GM21367 (cell line): Measurements from ENCODE around the gene DBP.
"Not testable (repeated sequence)": the region's sequence is repeated elsewhere in the genome, so short reads cannot be mapped to it uniquely, and the experiment has no call there.

Experiments used
- ATAC-seq: cut with Tn5 transposase; IDR thresholded peaks from one replicate; pipeline ENCODE4 v1.9.1; 2021; ENCODE audit not compliant: unreplicated experiment

The DBP gene

GRCh38 chr19:48668332-48668731 lies 31.2 kb upstream of the DBP start:
- ATAC-seq, result no peak

- no peak for ATAC-seq
Measured at GRCh38 chr19:48665786-48666185, 28.6 kb upstream of the DBP start.

GRCh38 chr19:48664476-48664875 lies 27.3 kb upstream of the DBP start:
- no peak for ATAC-seq

- ATAC-seq, result no peak
Measured at GRCh38 chr19:48663667-48664066, 26.5 kb upstream of the DBP start.

- ATAC-seq, result no peak
Measured at GRCh38 chr19:48661711-48662090, 24.5 kb upstream of the DBP start.

- peak; percentile 59 for ATAC-seq
Measured at GRCh38 chr19:48660852-48661710, 23.9 kb upstream of the DBP start.

- ATAC-seq, result no peak
Measured at GRCh38 chr19:48659768-48660167, 22.6 kb upstream of the DBP start.

- no peak for ATAC-seq
Measured at GRCh38 chr19:48658483-48658882, 21.3 kb upstream of the DBP start.

GRCh38 chr19:48657828-48658227 lies 20.6 kb upstream of the DBP start:
- ATAC-seq, result not testable (repeated sequence)

GRCh38 chr19:48656840-48657474 lies 19.8 kb upstream of the DBP start:
- ATAC-seq, result no peak

- no peak for ATAC-seq
Measured at GRCh38 chr19:48654299-48655059, 17.3 kb upstream of the DBP start.

GRCh38 chr19:48651683-48652048 lies 14.5 kb upstream of the DBP start:
- ATAC-seq, result no peak

GRCh38 chr19:48650974-48651682 lies 13.9 kb upstream of the DBP start:
- ATAC-seq, result no peak

GRCh38 chr19:48648134-48648533 lies 11.0 kb upstream of the DBP start:
- no peak for ATAC-seq

GRCh38 chr19:48646722-48647216 lies 9.6 kb upstream of the DBP start:
- no peak for ATAC-seq

- peak; percentile 62 for ATAC-seq
Measured at GRCh38 chr19:48646001-48646721, 9.0 kb upstream of the DBP start, which contains the start of gene CA11. Gene CA11, minus strand, starts transcription at chr19:48646187. Its CDS starts 555 bp downstream, at chr19:48645632.

- no peak for ATAC-seq
Measured at GRCh38 chr19:48645620-48646000, 8.4 kb upstream of the DBP start.

GRCh38 chr19:48644839-48645619 lies 7.8 kb upstream of the DBP start:
- no peak for ATAC-seq

- no peak for ATAC-seq
Measured at GRCh38 chr19:48644355-48644754, 7.2 kb upstream of the DBP start.

GRCh38 chr19:48642862-48643261 lies 5.7 kb upstream of the DBP start:
- ATAC-seq, result no peak
